ENCODE results near the gene COL18A1. TPM values are rescaled to one million over a fixed set of nuclear protein-coding genes. Genes with fewer than 3 reads are reported as not detected.
A peak's percentile ranks its signal among the peaks of the same experiment; 100 is the strongest.

COL18A1 gene
- total and polyA plus RNA-seq, 2 of the 8 experiments (the other 6 are each of a cell fraction or from before 2014, with no cell fraction given), result 145 to 201 TPM

- Histone ChIP-seq H3K56ac (replicated peaks; ENCODE audit: insufficient read length, low read depth, low read length) (no peak overlapping the region), H3K4me2 (ENCODE audit: insufficient read depth in 1 of 2, low read depth in 2 of 2, low read length in 2 of 2) (no peak overlapping the region), H2BK20ac (ENCODE audit: low read length) (0 out of 2 replicates have a peak overlapping the region, but pooled peaks have one; percentile 80), H4K5ac (ENCODE audit: insufficient read length, low read depth, low read length) (no peak overlapping the region), H4K91ac (replicated peaks; ENCODE audit: insufficient read length, low read length) (peak overlapping the region; percentile 84), H2BK15ac (ENCODE audit: low read length) (no peak overlapping the region), H3K23ac (ENCODE audit: insufficient read length) (no peak overlapping the region), H3K9ac (replicated peaks in 1 of 4; ENCODE audit: extremely low read depth in 1 of 4, low read depth in 3 of 4, low read length in 3 of 4) (no peak overlapping the region), H2BK12ac (ENCODE audit: low read depth, low read length) (peak overlapping the region; percentile 75; the same call in 1 of the 2 replicates), H3K36me3 (ENCODE audit: control insufficient read depth in 2 of 4, insufficient read depth in 4 of 4, low read length in 3 of 4) (no peaks in the 10 kb centered on the region), H3K23me2 (ENCODE audit: low read depth, low read length) (no peaks in the 10 kb centered on the region), H3K79me2 (ENCODE audit: control insufficient read depth in 1 of 2, insufficient read depth in 2 of 2, low read length in 2 of 2) (no peaks in the 10 kb centered on the region), H2BK120ac (replicated peaks; ENCODE audit: low read depth, low read length) (no peak overlapping the region), H2AK5ac (ENCODE audit: low read depth, low read length) (no peak overlapping the region), H3K4me3 (ENCODE audit: extremely low read depth in 1 of 4, insufficient read depth in 2 of 4, low read depth in 3 of 4, low read length in 4 of 4) (no peak overlapping the region), H3K27ac (ENCODE audit: low read depth, low read length) (no peak overlapping the region), H3K14ac (ENCODE audit: insufficient read length) (no peak overlapping the region), H3K27me3 (replicated peaks in 1 of 4; ENCODE audit: control insufficient read depth in 3 of 4, extremely low read depth in 1 of 4, insufficient read depth in 3 of 4, low read length in 3 of 4) (no peaks in the 10 kb centered on the region), H3K4me1 (replicated peaks in 1 of 4; ENCODE audit: control insufficient read depth in 3 of 4, insufficient read depth in 4 of 4, low read length in 3 of 4) (peaks cover 0 to 3% (median 0%) of the 10 kb centered on the region in 4 experiments; a peak in 4 of 7 replicates), H3K79me1 (ENCODE audit: low read depth, low read length) (no peaks in the 10 kb centered on the region), H3K4ac (replicated peaks; ENCODE audit: insufficient read length, low read depth, low read length) (peak overlapping the region; percentile 32), H2BK5ac (ENCODE audit: low read depth, low read length) (no peak overlapping the region), H4K20me1 (replicated peaks in 1 of 2; ENCODE audit: control insufficient read depth in 1 of 2, insufficient read depth in 2 of 2, low read length in 2 of 2) (no peaks in the 10 kb centered on the region), H2AFZ (ENCODE audit: low read length) (no peak overlapping the region), H3K18ac (ENCODE audit: extremely low read depth, low read length) (no peak overlapping the region; the same call in 1 of the 2 replicates), H4K8ac (ENCODE audit: extremely low read depth, insufficient read depth, low read length) (peak overlapping the region; percentile 57; the same call in 1 of the 2 replicates), H3K9me3 (ENCODE audit: insufficient read depth in 2 of 2, low read depth in 1 of 2, low read length in 1 of 2) (peaks cover 0 to 3% of the 10 kb centered on the region in 2 experiments; a peak in 1 of 4 replicates)
- 90 to 100% methylated on average over 3 to 29 of the region's 30 CpGs for WGBS, 2 experiments (ENCODE audit: extremely low coverage in 1 of 2, insufficient coverage in 1 of 2, insufficient read length in 1 of 2, insufficient replicate concordance in 2 of 2, low coverage in 1 of 2, low lambda C conversion rate in 2 of 2, missing lambda C conversion rate in 1 of 2)
- POLR2A ChIA-PET (ENCODE audit: partially characterized antibody), result interaction anchor here (1.2 to 1.6 kb wide), 2 partner anchors 50 to 60 kb away, joined by 3 to 4 read pairs; no protein-coding TSS in a partner anchor
- CTCF ChIA-PET (ENCODE audit: partially characterized antibody), result interaction anchor here (0.5 to 5.1 kb wide), 11 partner anchors 11 to 159 kb away, joined by 3 to 25 read pairs (median 3); no protein-coding TSS in a partner anchor
- FAIRE-seq (no peak), DNase-seq (ENCODE audit: low read depth in 1 of 2, low spot score in 2 of 2) (no peak)
- TF ChIP-seq RFX5 (IDR thresholded peaks at IDR 0.05; ENCODE audit: borderline replicate concordance, low read depth, low read length) (no peak), EGR1 (IDR thresholded peaks at IDR 0.05; ENCODE audit: borderline replicate concordance, low read depth, low read length) (no peak), SIX5 (IDR thresholded peaks at IDR 0.05; ENCODE audit: low read depth, low read length) (no peak), CEBPB (IDR thresholded peaks at IDR 0.05; ENCODE audit: low read depth, low read length) (no peak), TAF7 (optimal IDR thresholded peaks at IDR 0.05; ENCODE audit: borderline replicate concordance, low read depth, low read length) (no peak)
These were observed 20.1 kb upstream of the COL18A1 start for GRCh38 chr21:45384656-45385548.

Measured in H1 (cell line).